Sigmoid colon (tissue), 7 donors: Measurements from ENCODE around the gene HNRNPLL. TPM values are rescaled to one million over a fixed set of nuclear protein-coding genes. Genes with fewer than 3 reads are reported as not detected.
"Not testable (repeated sequence)": the region's sequence is repeated elsewhere in the genome, so short reads cannot be mapped to it uniquely, and the experiment has no call there.

Source experiments
- DNase-seq: peaks from one replicate; pipeline ENCODE4 v3.0.0-alpha.2; 2019
- H3K27ac ChIP-seq, 4 donors: fragments of 200-600 bp; sonication (generic); one replicate each; pipeline ENCODE4 v1.5.1; 2016 to 2019; ENCODE audit warnings: mild to moderate bottlenecking in 1 of 4
- H3K27me3 ChIP-seq, 3 donors: fragments of 200-600 bp; sonication (generic); one replicate each; pipeline ENCODE4 v1.5.1; 2019; ENCODE audit warnings: mild to moderate bottlenecking in 1 of 3
- H3K36me3 ChIP-seq, 4 donors: fragments of 200-600 bp; sonication (generic); one replicate each; pipeline ENCODE4 v1.5.1; 2016 to 2019
- H3K4me1 ChIP-seq, 4 donors: fragments of 200-600 bp; sonication (generic); one replicate each; pipeline ENCODE4 v1.5.1; 2017 to 2019
- H3K4me3 ChIP-seq, 4 donors: fragments of 200-600 bp; sonication (generic); one replicate each; pipeline ENCODE4 v1.5.1; 2017 to 2019; ENCODE audit warnings: mild to moderate bottlenecking in 2 of 4, moderate library complexity in 1 of 4
- H3K9me3 ChIP-seq, 4 donors: fragments of 200-600 bp in 3 of 4; sonication (generic) in 3 of 4; one replicate each; pipeline versions ENCODE4 v1.5.1 to v1.6.1; 2013 to 2019
- CTCF ChIP-seq, 4 experiments: fragments of 450-650 bp in 3 of 4; fragments of 200-600 bp in 1 of 4; IDR thresholded peaks; one replicate each; pipeline ENCODE4 v1.5.1; 2016 to 2019; ENCODE audit warnings: antibody characterized with exemption in 4 of 4, mild to moderate bottlenecking in 3 of 4, moderate library complexity in 2 of 4
- EP300 ChIP-seq, 4 donors: sonication (generic); formaldehyde crosslinking; IDR thresholded peaks; one replicate each; pipeline ENCODE4 v1.6.1; 2017; ENCODE audit warnings: antibody characterized with exemption in 4 of 4
- POLR2A ChIP-seq, 2 donors: fragments of 450-650 bp; IDR thresholded peaks; one replicate each; pipeline ENCODE4 v1.6.1; 2016; ENCODE audit warnings: antibody characterized with exemption in 2 of 2, mild to moderate bottlenecking in 2 of 2, moderate library complexity in 2 of 2
- POLR2AphosphoS5 ChIP-seq, 4 donors: sonication (generic); formaldehyde crosslinking; IDR thresholded peaks; one replicate each; pipeline ENCODE4 v1.6.1; 2017; ENCODE audit warnings: antibody characterized with exemption in 4 of 4
- WGBS, 2 donors: extraction: QIAGEN DNeasy Blood & Tissue Kit; methylation state at CpG; one replicate each; pipeline ENCODE4 v1.1.7; 2013; 5-methylcytosine and 5-hydroxymethylcytosine counted together
- intact Hi-C: fragments of 100-400 bp; cut with DNase I; formaldehyde crosslinking; loops from one replicate; pipeline ENCODE4 v1.15.1; 2023
- polyA plus RNA-seq, 3 donors: library from polyadenylated mRNA; stranded (reverse); fragments of 200-250 nt; gene quantifications; one replicate each; pipeline ENCODE4 v1.2.3, GENCODE V29; 2013
- total RNA-seq, 4 donors: library from RNA; depleted of rRNA; stranded (reverse); fragments of >200 nt; gene quantifications; one replicate each; pipeline ENCODE4 v1.1.0, GENCODE V29; 2016
- donor health status: healthy with polysubstance abuse.
- donor health status: Bipolar disorder and iron deficiency.
- donor health status: healthy.

HNRNPLL gene
- total and polyA plus RNA-seq, 7 donors: 16.1 to 82.0 (median 63.7) TPM

GRCh38 chr2:38648107-38648761 lies 45.5 kb upstream of the HNRNPLL start:
- Histone ChIP-seq H3K36me3 (no peaks in the 10 kb centered on the region), H3K9me3 (no peaks in the 10 kb centered on the region), H3K27ac (no peak overlapping the region), H3K4me1 (no peaks in the 10 kb centered on the region), H3K4me3 (no peak overlapping the region), H3K27me3 (no peaks in the 10 kb centered on the region)
- DNase-seq: no peak
- TF ChIP-seq POLR2AphosphoS5 (IDR thresholded peaks at IDR 0.05): no peak
- TF ChIP-seq CTCF (IDR thresholded peaks at IDR 0.05): no peak
- no peak for TF ChIP-seq EP300 (IDR thresholded peaks at IDR 0.05)
- TF ChIP-seq POLR2A (IDR thresholded peaks at IDR 0.05): no peak
- WGBS, 2 donors: 84 to 94% methylated on average over 7 of the region's 7 CpGs
- intact Hi-C loops: no loop called here

GRCh38 chr2:38643683-38644511 lies 41.2 kb upstream of the HNRNPLL start:
- H3K9me3 ChIP-seq, intact Hi-C loops, H3K4me3 ChIP-seq, H3K27me3 ChIP-seq, H3K4me1 ChIP-seq, H3K36me3 ChIP-seq, H3K27ac ChIP-seq, DNase-seq: not testable (repeated sequence)
- 81 to 86% methylated on average over 16 of the region's 16 CpGs for WGBS, 2 donors

DNA sequence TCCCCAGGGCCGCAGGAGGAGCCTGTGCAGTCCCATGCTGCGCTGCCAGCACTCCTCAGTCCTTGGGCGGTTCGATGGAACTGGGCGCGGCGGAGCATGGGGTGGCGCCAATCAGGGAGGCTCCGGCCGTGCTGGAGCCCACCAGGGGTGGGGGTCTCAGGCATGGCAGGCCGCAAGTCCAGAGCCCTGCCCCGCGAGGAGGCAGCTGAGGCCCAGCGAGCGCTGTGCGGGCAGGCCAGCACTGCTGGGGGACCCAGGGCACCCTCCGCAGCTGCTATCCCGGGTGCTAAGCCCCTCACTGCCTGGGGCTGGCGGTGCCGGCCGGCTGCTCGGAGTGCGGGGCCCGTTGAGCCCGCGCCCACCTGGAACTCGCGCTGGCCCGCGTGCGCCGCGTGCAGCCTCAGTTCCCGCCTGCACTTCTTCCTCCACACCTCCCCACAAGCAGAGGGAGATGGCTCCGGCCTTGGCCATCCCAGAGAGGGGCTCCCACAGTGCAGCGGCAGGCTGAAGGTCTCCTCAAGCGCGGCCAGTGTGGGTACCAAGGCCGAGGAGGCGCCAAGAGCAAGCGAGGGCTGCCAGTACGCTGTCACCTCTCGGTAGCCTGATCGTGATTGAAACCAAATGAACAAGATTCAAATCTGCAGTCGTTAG lies 40.4 kb upstream of the HNRNPLL start:
- TF ChIP-seq POLR2A (IDR thresholded peaks at IDR 0.05): no peak
- TF ChIP-seq POLR2AphosphoS5 (IDR thresholded peaks at IDR 0.05): no peak
- no peak for TF ChIP-seq CTCF (IDR thresholded peaks at IDR 0.05)
- TF ChIP-seq EP300 (IDR thresholded peaks at IDR 0.05): no peak
- Histone ChIP-seq H3K36me3 (no peaks in the 10 kb centered on the region), H3K27me3 (no peaks in the 10 kb centered on the region), H3K4me1 (no peaks in the 10 kb centered on the region), H3K4me3 (no peak overlapping the region), H3K27ac (no peak overlapping the region), H3K9me3 (no peaks in the 10 kb centered on the region)
- DNase-seq: no peak
- 94 to 97% methylated on average over 45 of the region's 45 CpGs for WGBS, 2 donors
- intact Hi-C loops: no loop called here

DNA sequence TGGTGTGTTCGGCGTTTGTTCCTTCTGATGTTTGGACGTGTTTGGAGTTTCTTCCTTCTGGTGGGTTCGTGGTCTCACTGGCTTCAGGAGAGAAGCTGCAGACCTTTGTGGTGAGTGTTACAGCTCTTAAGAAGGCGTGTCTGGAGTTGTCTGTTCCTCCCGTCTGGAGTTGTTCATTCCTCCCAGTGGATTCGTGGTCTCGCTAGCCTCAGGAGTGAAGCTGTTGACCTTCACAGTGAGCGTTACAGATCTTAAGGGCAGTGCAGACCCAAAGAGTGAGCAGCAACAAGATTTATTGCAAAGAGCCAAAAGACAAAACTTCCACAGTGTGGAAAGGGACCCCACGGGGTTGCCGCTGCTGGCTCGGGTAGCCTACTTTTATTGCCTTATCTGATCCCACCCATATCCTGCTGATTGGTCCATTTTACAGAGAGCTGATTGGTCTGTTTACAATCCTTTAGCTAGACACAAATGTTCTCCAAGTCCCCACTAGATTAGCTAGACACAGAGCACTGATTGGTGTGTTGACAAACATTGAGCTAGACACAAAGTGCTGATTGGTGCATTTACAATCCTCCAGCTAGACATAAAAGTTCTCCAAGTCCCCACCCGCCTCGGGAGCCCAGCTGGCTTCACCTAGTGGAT lies 39.8 kb upstream of the HNRNPLL start:
- H3K9me3 ChIP-seq, H3K27ac ChIP-seq, DNase-seq, H3K4me1 ChIP-seq, intact Hi-C loops, H3K27me3 ChIP-seq, H3K4me3 ChIP-seq, H3K36me3 ChIP-seq: not testable (repeated sequence)
- WGBS, 2 donors: 90 to 92% methylated on average over 14 of the region's 14 CpGs

GRCh38 chr2:38636069-38636468 lies 33.3 kb upstream of the HNRNPLL start:
- no peaks in the 10 kb centered on the region for H3K9me3 ChIP-seq
- H3K27me3 ChIP-seq: no peaks in the 10 kb centered on the region
- no peaks in the 10 kb centered on the region for H3K36me3 ChIP-seq
- no peak overlapping the region for H3K27ac ChIP-seq
- WGBS, 2 donors: 90 to 92% methylated on average over 4 of the region's 4 CpGs
- H3K4me3 ChIP-seq: no peak overlapping the region
- no peak for DNase-seq
- no peaks in the 10 kb centered on the region for H3K4me1 ChIP-seq
- intact Hi-C loops: no loop called here
- TF ChIP-seq EP300 (IDR thresholded peaks at IDR 0.05): no peak
- TF ChIP-seq POLR2AphosphoS5 (IDR thresholded peaks at IDR 0.05): no peak

- Histone ChIP-seq H3K4me3 (no peak overlapping the region), H3K27ac (no peak overlapping the region), H3K9me3 (no peaks in the 10 kb centered on the region), H3K27me3 (no peaks in the 10 kb centered on the region), H3K36me3 (no peaks in the 10 kb centered on the region), H3K4me1 (no peaks in the 10 kb centered on the region)
- TF ChIP-seq CTCF (IDR thresholded peaks at IDR 0.05) (no peak), EP300 (IDR thresholded peaks at IDR 0.05) (no peak), POLR2AphosphoS5 (IDR thresholded peaks at IDR 0.05) (no peak), POLR2A (IDR thresholded peaks at IDR 0.05) (no peak)
- DNase-seq: no peak
- intact Hi-C loops: no loop called here
- 89 to 92% methylated on average over 4 of the region's 4 CpGs for WGBS, 2 donors
Measured at GRCh38 chr2:38635139-38635538, 32.4 kb upstream of the HNRNPLL start.
